ENCODE data around the gene MYOG.

Gene MYOG

DNA sequence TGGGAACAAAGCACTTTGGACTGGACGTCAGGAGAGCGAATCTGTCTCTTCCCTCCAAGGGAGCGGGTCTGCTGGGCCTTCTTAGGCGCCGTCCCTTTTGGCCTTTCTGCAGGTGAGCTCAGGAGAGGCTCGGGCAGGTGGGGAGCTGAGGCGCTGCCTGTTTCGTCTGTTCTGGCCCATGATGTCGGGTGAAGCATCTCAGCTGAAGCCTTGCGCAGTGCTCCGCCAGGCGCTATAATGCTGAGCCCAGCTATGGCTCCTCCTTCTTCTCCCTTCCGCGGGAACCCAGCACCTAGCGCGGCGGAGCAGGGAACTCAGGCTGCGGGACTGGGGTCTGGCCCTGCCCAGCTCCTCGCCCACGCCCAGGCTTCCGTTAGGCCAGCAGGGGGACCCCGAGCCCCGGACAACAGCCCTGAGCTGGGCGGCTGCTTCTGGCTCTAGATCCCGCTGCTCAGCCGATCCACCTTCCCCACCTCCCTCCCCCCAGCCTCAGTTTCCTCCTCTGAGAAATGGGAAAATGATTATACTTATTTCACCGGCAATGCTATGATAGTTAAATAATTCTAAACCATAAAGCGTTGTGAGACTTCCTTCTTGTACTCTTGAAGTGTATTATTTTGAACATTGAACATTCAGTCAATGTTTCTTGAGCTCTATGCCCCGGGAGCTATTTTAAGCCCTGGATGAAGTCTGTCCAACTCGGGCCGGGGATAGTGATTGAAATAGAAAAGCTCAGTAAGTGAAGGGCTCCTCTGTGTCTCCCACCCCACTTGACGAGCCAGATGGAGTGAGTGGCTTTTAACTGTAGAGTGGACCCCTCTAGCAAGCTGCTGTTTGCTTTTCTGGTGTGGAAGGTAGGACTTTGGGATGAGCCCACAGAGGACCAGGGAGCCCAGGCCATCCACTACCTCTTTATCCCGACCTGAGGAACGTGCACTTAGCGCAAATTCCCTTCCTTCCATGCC, 32.1 kb upstream of the MYOG start:
- peak; percentile 17 for DNase-seq

DNA sequence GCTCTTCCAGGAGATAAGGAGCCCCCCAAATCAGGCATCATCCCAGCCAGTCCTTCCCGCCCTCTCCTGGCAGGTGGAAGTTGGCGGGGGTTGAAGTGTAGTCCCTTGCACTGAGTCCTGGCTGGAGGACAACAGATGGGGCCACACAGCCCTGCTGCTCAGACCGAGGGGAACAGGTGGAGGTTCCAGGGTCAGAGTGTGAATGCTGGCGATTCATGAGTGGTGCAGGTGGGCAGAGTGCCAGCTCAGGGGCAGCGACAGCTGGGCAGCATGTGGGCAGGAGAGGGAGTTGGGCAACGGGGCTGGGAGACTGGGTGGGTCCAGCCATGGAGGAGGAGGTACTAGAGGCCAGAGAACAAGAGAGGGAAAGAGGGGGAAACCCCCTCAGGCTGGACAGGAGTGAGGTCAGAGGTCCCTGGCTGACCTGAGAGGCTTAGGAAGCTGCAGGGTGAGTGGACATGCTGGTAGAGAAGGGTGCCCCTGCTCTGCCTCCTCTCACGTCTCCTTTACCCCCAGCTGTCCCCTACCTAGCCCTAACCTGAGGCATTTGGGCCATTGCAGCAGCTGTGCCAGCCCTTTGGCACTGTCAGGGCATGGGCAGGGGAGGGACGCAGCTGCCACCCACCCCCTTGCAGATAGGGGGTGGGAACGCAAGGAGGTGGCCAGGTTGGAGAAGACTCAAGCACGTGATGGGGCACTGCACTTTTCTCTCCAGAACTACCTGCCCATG, 30.4 kb upstream of the MYOG start:
- DNase-seq, result no peak

- DNase-seq, result no peak
These were observed 28.4 kb upstream of the MYOG start for GRCh38 chr1:203114202-203114601.

GRCh38 chr1:203113308-203113707, 27.5 kb upstream of the MYOG start:
- DNase-seq, result no peak

DNA sequence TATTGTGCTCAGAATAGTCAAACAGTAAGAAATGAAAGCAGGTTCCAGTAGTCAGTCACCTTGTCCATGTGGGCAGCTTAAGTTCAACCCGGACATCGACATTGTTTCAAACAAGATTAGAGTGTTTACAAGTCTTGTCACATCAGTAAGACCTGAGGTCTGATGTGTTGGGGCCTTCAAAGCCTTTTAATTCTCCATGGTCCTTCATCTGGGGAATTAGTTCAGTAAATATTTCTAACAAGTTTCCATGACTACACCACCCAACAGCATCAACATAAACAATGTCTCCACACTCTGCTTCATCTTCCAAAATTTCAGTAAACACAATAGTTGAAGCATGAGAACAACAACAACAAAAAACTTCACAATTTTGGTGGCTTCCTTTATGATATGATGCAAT, 26.7 kb upstream of the MYOG start:
- no peak for DNase-seq

DNA sequence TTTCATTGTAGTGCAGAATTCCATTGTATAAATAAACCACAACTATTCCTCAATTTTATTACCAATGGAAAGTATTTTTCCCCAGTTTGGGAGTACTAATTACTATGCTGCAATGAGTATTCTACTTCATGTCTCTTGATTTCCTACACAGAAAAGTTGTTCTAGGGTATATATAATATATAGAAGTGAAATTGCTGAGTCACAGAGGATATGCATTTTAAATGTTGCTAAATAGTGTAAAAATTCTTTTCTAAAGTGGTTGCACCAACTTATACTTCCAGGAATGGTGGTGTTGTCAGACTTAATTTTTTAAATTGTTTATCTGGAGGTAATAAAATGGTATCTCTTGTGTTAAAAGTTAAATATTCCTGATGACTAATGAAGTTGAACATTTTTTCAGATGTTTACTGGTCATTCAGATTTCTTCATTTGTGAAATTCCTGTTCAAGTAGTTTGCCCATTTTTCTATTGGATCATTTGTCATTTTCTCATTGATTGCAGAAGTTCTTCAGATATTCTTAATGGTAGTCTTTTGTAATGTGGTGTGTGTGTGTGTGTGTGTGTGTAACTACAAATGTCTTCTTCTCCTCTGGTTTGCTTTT, 19.1 kb upstream of the MYOG start:
- no peak for DNase-seq

GRCh38 chr1:203103829-203104495, 18.1 kb upstream of the MYOG start:
- no peak for DNase-seq

DNA sequence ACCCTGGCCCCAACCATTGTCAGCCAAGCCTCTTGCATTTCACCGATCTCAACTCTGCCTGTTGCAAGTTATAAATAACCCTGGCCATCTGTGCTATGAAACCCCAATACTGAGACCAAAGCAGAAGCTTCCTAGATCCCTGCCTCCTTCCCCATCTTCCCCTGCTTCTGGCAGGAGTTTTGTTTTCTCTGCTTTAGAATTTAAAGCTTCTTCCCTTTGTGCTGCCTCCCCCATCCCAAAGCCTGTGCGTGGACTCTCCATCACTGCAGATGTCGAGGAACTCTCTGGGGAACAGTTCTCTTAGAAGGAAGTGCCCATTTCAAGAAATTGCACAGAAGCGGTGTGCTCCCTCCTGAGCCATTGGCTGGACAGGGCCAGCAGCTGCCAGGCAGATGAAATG, 17.4 kb upstream of the MYOG start:
- no peak for DNase-seq

DNA sequence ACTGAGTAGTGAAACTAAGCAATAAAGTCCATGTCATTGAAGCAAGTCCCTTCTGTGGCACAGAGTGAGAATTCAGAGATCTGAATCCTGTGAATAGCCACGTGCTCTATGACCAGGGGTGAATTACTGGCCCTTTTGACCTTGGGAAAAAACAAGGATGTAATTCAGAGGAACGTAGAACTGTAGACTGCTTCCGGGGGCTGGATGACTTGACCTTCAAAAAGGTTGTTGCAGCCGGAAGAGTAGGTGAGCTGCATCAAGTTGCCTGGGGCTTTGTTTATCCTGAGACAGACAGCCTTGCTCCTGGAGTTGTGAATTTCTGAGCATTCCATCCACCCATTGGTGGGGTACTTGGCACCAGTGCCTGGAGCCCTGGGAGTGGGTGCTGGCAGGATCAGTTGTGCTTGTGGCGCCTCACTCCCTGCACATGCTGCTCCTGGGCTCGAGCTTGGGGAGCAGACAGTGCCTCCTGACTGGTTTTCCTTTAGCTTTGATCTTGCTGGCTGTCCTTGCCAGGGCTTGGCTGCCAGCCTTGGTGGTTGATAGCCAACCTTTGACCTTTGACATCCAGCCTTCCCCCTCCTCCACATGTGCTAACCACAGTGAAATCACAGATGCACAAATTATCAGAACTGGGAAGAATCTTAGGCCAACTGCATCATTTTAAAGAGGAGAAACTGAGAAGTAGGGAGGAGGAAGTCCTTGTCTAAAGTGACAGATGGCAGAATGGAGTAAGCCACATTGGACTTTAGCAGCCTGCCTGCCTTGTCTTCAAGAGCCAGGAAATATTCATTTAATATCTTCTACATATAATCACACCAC, 16.2 kb upstream of the MYOG start:
- DNase-seq, result no peak

- no peak for DNase-seq
These were observed 14.7 kb upstream of the MYOG start for GRCh38 chr1:203100516-203100869.

DNA sequence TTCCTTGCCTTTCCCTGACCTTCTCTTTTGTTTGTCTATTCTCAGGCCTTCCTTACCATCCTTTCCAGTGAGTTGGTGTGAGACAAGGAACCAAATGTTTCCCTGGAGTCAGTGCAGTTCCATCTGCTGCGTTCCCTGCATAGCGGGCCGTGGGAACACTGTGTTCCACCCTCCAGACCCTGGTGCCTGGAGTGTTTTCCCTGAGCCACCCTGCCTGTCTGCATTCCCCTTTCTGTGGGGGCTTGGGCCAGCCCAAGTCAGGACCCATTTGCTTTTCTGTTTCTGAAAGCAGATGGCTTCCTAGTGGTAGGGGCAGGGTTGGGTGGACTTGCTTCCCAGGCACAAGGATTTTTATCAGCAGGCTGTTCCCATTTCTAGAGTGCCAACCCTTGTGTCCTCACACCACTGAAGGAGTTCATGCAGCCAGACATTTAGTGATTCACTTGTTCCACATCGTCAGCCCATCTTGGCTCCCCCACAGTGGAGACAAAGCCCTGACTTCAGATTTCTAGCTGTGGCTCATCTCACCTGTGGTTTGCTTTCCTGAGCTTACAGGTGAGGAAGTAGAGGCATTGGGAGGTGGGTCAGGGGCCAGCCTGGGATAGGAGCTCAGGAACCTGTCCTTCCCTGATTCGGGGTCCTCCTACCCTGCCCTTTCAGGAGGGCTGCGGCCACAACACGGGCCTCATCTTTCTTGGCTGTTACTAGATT, 14.1 kb upstream of the MYOG start:
- DNase-seq, result no peak

DNA sequence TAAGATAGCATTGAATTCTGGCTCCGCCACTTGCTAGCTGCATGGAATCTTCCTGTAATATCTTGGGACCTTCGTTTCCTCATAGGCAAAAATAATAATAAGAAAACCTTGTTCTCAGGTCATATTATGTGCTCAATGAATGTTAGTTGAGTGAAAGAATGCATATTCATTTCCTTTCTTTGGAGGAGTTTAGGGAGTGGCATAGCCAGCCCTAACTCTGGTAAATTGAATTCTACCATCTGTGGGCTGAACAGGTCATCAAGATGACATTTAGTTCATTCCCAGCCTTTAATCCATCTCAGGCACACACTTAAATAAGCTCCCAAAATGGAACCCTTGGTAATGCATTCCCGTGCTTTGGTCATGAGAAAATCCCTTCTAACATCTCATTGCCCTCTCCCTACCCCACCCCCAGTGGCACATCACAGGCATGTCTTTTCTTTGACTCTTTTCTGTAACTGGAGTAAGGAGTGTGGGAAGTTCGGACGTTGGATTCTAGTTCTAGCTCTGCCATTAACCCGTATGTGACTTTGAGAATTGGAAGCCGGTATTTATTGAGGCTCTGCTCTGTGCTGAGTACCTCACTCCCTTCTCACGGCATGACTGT, 13.2 kb upstream of the MYOG start:
- DNase-seq, result no peak

- DNase-seq, result no peak
These were observed 12.6 kb upstream of the MYOG start for GRCh38 chr1:203098445-203098844.

DNA sequence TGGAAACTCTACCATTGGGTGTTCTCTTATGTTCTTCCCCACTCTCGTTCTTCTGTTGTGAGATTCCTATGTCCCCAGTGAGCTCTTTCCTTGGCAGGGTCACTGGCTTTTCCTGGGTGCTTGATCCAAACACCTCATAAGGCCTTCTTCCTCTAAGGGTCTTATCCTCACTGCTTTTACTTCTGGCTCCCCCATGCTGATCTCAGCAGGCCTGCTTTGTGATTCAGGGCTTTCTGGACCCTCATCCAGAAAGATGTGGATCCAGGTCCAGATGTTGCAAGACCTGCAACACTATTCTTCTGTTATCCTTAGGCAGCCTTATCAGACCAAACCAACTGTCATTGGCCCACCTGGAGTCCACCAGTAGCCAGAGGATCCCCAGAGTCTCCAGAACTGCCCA, 11.2 kb upstream of the MYOG start:
- DNase-seq, result no peak

DNA sequence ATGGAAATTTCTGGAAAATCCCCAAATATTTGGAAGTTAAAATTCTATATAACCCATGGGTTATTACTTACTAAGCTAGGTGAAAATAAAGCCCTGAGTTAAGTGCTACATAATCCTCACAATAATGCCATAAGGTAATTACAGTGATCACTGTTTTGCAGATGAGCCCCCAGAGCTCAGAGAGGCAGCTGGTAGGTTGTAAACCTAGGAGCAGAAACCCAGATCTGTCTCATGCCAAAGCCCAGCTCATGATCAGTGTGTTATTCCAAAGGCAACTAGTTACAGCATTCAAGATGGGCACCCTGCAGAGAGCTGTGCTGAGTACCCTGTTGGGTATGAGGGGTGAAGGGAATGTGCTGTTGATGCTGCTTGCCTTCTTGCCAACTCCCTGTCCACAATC, 10.8 kb upstream of the MYOG start:
- no peak for DNase-seq

DNA sequence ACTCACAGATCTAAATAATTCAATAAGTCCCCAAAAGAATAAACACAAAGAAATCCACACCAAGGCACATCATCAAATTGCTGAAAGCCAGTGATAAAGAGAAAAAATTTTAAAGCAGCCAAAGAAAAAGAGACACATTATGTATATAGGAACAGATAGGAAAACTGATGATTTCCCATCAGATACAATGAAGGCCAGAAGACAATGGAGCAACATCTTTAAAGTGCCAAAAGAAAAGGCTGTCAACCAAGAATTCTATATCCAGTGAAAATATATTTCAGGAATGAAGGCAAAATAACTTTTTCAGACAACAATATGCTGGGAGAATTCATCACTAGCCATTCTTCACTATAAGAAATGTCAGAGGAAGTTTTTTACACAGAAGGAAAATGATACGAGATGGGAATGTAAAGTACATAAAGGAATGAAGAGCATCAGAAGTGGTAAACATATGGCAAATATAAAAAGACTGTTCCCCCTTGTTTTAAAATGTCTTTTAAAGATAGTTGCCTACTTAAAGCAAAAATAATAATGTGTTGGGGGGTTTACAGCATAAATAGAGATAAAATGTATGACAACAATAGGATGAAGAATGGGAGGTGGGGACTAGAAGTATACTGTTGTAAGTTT, 9.4 kb upstream of the MYOG start:
- DNase-seq, result no peak

DNA sequence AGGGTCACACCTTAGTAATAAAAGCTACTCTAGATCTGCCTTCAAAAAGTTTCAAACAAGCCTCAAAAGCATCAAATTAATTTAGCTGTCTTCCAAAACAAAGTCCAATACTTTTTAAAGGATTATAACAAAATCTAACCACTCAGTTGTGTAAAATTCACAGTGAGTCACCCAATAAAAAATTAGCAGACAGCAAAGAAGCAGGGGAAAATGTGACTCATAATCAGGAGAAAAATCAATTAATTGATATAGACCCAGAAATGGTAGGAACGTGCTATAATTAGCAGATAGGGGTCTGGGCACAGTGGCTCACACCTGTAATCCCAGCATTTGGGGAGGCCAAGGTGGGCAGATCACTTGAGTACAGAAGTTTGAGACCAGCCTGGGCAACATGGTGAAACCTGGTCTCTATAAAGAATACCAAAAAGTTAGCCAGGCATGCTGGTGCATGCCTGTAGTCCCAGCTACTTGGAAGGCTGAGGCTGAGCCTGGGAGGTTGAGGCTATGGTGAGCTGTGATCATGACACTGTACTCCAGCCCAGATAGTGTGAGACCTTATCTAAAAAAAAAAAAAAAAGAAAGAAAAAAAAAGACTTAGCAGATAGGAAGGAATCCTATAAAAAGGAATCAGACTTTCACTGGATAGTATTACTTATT, 8.1 kb upstream of the MYOG start:
- no peak for DNase-seq

- DNase-seq, result no peak
These were observed 6.0 kb upstream of the MYOG start for GRCh38 chr1:203091761-203092330.

DNA sequence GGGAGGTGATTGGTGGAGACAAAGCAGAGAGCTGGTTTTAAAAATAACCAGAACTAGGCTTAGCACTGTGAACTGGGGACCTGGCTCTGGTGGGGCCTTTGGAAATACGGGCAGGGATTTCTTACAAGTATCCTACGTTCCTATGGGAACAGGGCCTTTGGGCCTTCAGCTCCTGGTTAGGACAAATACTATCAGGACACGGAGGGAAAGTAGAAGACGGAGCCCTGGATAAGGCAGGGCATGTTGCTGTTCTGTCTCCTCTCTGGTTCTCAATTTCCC, 5.3 kb upstream of the MYOG start:
- DNase-seq, result no peak

Measured in CD4-positive, alpha-beta T cell treated with Interleukin-6 for 4 hours (primary cell).